HK-2 (cell line): Measurements from ENCODE around the gene ZNF383.
"Not testable (repeated sequence)": the region's sequence is repeated elsewhere in the genome, so short reads cannot be mapped to it uniquely, and the experiment has no call there.

Experiments used
- DNase-seq: peaks from one replicate; pipeline ENCODE4 v3.0.0-alpha.2; 2018; ENCODE audit not compliant: unreplicated experiment

Gene ZNF383

DNA sequence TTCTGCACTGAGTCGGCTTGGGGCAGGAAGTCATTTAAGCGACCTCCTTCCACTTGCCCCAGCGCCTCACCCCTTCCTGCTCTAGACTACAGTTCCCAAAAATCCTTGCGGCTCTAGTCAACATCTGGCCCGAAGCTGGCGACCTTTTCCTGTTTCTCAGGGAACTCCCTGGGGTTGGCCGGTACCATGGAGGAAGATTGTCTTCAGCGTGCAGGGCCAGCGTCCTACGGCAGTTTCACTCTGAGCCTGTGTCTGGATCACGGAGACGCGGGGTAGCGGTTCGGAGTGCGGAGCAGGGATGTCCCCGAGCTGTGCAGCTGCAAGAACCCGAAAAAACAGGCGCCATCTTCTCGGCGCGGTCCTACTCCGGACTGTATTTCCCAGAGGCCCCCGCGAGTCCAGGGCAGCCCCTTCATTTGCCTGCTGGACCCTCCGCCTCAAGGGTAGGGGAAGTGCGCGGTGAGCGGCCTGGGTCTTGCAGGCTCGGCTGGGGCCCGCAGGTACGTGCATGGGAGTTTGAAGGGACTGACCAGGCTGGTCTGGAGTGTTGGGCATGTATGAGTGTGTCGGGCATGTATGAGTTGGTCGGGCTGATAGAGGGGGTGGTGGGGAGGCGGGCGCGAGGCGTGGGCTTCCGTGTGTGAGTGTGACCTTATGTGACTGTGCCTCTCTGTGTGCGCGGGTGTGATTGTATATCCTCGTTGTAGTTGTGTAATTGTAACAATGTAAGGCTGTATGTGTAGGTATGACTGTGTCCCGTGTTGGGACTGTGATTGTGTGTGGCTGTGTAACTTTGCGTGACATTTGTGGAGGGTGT is at the start of gene ZNF383:
ZNF383 (plus strand) TSS at position 440 of the 817 bp plus-strand sequence. CDS start 12,240 bp downstream, outside the sequence.
- DNase-seq = peak; percentile 89

- DNase-seq = peak; percentile 90
Measured at GRCh38 chr19:37172368-37173366, 45.3 kb upstream of the ZNF383 start, which contains the start of gene ZNF585A. TSS of gene ZNF585A (minus strand) at chr19:37172695. CDS start at chr19:37169910, 2,785 bp downstream.

DNA sequence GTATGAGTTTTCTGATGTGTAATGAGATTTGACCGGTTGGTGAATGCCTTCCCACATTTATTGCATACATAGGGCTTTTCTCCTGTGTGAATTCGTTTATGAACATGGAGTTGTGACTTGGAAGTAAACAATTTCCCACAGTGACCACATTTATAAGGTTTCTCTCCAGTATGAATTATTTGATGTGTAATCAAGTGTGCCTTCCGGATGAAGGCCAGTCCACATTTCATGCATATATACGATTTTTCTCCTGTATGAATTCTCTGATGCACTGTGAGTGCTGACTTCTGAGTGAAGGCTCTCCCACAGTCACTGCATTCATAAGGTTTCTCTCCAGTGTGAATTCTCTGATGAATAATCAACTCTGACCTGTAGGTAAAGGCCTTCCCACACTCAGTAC is 31.9 kb upstream of the ZNF383 start:
- not testable (repeated sequence) for DNase-seq

- not testable (repeated sequence) for DNase-seq
Measured at GRCh38 chr19:37195248-37195647, 22.8 kb upstream of the ZNF383 start.

DNA sequence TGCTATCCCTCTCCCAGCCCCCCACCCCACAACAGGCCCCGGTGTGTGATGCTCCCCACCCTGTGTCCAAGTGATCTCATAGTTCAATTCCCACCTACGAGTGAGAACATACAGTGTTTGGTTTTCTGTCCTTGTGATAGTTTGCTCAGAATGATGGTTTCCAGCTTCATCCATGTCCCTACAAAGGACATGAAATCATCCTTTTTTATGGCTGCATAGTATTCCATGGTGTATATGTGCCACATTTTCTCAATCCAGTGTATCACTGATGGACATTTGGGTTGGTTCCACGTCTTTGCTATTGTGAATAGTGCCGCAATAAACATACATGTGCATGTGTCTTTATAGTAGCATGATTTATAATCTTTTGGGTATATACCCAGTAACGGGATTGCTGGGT is 20.9 kb upstream of the ZNF383 start:
- not testable (repeated sequence) for DNase-seq

DNA sequence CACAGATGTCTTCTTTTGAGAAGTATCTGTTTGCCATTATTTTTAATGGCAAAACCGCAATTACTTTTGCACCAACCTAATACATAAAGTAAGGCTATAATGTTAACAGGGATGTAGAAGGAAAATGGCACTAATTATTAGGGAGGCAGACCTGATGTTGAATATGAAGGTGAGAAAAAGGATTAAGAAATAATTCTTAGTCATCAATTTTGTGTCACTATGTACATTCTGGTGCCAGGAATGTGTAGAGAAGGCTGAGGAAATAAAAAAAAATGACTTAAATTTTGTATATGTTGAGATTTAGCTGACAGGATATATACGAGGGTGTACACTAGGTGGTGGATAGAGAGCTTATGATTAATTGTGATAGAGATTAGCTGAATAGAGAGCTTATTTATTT is 20.2 kb upstream of the ZNF383 start:
- DNase-seq = no peak

GRCh38 chr19:37217480-37217774 is 587 bp upstream of the ZNF383 start:
- DNase-seq = no peak

DNA sequence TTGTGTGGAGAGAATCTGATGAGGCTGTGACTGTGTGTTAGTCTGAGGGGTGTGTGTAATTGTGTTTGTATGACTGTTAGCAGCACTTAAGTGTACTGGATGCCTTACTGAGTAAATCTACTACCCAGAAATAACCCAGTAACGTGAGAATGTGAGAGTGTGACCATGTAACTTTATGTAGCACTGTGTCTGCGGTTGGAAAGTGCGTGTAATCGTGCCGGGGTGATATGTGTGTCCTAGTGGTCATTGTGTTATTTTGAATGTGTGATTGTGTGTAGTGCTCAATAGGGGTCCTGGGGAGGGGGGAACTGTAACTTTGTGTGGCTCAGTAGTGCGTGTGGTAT is 550 bp downstream of the ZNF383 start:
- DNase-seq = no peak

DNA sequence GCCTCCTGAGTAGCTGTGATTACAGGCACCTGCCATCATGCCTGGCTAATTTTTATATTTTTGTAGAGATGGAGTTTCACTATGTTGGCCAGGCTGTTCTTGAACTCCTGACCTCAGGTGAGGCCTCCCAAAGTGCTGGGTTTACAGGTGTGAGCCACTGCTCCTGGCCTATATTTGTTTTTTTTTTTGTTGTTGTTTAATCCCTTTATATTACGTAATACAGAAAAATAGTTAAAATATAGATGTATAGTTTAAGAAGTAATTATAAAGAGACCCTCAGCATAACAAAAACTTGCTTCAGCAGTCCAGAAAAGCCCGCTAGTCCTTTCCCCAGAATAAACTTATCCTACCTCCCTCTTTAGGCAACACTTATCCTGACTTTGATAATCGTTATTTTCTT is 2.4 kb downstream of the ZNF383 start:
- DNase-seq = no peak

- no peak for DNase-seq
Measured at GRCh38 chr19:37221136-37221535, 3.1 kb downstream of the ZNF383 start.

DNA sequence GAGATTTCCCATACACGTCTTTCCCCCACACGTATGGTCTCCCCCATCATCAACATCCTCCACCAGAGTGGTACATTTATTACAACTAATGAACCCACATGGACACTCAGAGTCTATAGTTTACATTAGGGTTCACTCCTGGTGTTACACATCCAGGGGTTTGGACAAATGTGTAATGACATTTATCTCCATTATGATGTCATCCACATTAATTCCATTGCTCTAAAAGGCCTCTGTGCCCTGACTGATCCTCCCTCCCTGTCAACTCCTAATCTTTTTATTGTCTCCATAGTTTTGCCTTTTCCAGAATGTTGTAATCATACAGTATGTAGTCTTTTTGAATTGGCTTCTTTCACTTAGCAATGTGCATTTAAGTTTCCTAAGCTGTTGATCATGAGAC is 8.2 kb downstream of the ZNF383 start:
- no peak for DNase-seq

- DNase-seq = peak; percentile 13
Measured at GRCh38 chr19:37227996-37228395, 10.0 kb downstream of the ZNF383 start.

- DNase-seq = no peak
Measured at GRCh38 chr19:37243206-37243632, 25.2 kb downstream of the ZNF383 start.

- DNase-seq = peak; percentile 84
Measured at GRCh38 chr19:37251308-37252229, 33.6 kb downstream of the ZNF383 start.

DNA sequence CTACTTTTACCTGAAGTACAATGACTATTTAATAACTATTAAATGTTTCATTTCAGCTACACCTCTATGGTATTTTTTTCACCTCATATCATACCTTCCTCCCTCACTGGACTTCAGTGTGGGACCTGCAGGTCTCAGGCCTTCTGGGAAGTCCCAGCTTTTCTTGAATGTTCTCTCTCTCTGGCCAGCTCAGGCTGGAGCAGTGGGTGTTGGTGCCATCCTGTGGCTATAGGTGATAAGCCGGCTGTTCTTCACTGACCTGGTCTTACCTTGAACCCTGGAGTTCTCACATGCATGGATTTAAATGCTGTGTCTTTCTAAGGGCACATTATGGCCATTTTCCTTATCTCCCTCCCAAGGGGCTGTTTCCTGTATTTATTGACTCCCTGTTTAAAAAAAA is 45.0 kb downstream of the ZNF383 start:
- DNase-seq = not testable (repeated sequence)

- not testable (repeated sequence) for DNase-seq
Measured at GRCh38 chr19:37267005-37267404, 49.0 kb downstream of the ZNF383 start.

DNA sequence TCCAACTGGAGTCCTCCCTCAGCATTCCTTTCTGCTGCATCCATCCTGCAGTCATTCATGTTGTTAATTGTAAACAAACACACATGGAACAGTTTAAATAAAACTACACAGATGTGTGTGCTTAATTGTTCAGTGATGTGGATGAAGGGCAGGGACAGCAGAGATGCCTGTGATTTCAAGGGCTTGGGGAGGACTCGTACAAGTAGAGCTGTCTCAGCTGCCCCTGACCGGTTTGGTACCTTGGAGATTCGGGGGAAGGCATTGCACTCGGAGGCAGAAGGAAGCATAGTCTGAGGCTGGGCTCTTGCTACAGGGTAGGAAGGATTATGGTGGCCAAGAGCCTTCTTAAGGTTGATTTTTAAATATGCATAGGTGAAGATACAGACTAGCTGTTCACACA is 49.7 kb downstream of the ZNF383 start:
- DNase-seq = not testable (repeated sequence)

DNA sequence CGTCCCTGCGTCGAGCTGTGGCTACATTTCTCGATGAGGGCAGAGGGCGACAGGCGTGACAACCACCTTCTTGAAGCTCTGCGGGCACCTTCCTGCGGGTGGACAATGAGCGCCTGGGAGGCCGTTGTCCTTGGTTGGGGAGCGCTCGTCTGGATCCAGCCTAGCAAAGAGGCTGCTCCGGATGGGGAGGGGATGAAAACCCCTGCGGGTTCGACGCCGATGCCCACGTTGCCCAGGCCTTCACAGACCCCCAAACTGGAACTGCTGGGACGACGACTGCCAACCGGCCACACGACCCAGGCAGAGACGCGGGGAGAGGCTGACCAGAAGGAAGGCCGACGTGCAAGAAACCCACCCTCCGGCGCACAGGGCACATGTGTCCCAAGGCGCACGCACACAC is 62.6 kb downstream of the ZNF383 start:
- not testable (repeated sequence) for DNase-seq

GRCh38 chr19:37284020-37284419 is 66.0 kb downstream of the ZNF383 start:
- not testable (repeated sequence) for DNase-seq

- DNase-seq = not testable (repeated sequence)
Measured at GRCh38 chr19:37289229-37289628, 71.2 kb downstream of the ZNF383 start.
